Measurements from ENCODE around the gene CFAP77. TPM values are rescaled to one million over a fixed set of nuclear protein-coding genes. Genes with fewer than 3 reads are reported as not detected.

The CFAP77 gene
- total and polyA plus RNA-seq, 2 of the 8 experiments (the other 6 are each of a cell fraction or from before 2014, with no cell fraction given): 0.63 to 0.97 TPM

DNA sequence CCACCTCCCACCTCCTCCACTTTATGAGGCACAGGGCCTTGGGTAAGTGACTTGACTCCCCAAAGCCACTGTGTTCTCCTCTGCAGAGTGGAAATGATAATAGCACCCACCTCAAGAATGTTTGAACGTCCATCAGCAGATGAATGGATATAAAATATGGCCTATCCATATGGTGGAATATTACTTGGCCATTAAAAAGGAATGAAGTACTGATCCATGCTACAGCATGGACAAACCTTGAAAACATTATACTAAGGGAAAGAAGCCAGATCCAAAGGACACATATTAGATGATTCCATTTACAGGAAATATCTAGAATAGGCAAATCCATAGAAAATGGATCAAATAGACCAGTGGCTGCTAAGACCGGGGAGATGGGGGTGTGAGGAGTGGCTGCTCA, 50.2 kb downstream of the CFAP77 start:
- Histone ChIP-seq H3K23ac (ENCODE audit: insufficient read length) (no peak overlapping the region), H3K79me1 (ENCODE audit: low read depth, low read length) (no peaks in the 10 kb centered on the region), H3K27ac (ENCODE audit: low read depth, low read length) (no peak overlapping the region), H3K18ac (ENCODE audit: extremely low read depth, low read length) (no peak overlapping the region), H2AFZ (ENCODE audit: low read length) (no peak overlapping the region), H3K4me1 (replicated peaks in 1 of 4; ENCODE audit: control insufficient read depth in 3 of 4, insufficient read depth in 4 of 4, low read length in 3 of 4) (no peaks in the 10 kb centered on the region; a peak in 2 of 7 replicates), H3K23me2 (ENCODE audit: low read depth, low read length) (peaks cover 6% of the 10 kb centered on the region; the same call in 1 of the 2 replicates), H3K27me3 (replicated peaks in 1 of 4; ENCODE audit: control insufficient read depth in 3 of 4, extremely low read depth in 1 of 4, insufficient read depth in 3 of 4, low read length in 3 of 4) (no peaks in the 10 kb centered on the region), H3K9me3 (ENCODE audit: insufficient read depth in 2 of 2, low read depth in 1 of 2, low read length in 1 of 2) (no peaks in the 10 kb centered on the region), H3K4me2 (ENCODE audit: insufficient read depth in 1 of 2, low read depth in 2 of 2, low read length in 2 of 2) (no peak overlapping the region), H3K4ac (replicated peaks; ENCODE audit: insufficient read length, low read depth, low read length) (no peak overlapping the region), H2AK5ac (ENCODE audit: low read depth, low read length) (no peak overlapping the region), H2BK120ac (replicated peaks; ENCODE audit: low read depth, low read length) (no peak overlapping the region), H3K4me3 (ENCODE audit: extremely low read depth in 1 of 4, insufficient read depth in 2 of 4, low read depth in 3 of 4, low read length in 4 of 4) (no peak overlapping the region), H2BK15ac (ENCODE audit: low read length) (no peak overlapping the region), H3K9ac (replicated peaks in 1 of 4; ENCODE audit: extremely low read depth in 1 of 4, low read depth in 3 of 4, low read length in 3 of 4) (no peak overlapping the region), H2BK12ac (ENCODE audit: low read depth, low read length) (no peak overlapping the region), H4K8ac (ENCODE audit: extremely low read depth, insufficient read depth, low read length) (no peak overlapping the region), H4K91ac (replicated peaks; ENCODE audit: insufficient read length, low read length) (no peak overlapping the region), H3K56ac (replicated peaks; ENCODE audit: insufficient read length, low read depth, low read length) (no peak overlapping the region), H3K36me3 (ENCODE audit: control insufficient read depth in 2 of 4, insufficient read depth in 4 of 4, low read length in 3 of 4) (no peaks in the 10 kb centered on the region), H2BK5ac (ENCODE audit: low read depth, low read length) (no peak overlapping the region), H2BK20ac (ENCODE audit: low read length) (no peak overlapping the region), H4K5ac (ENCODE audit: insufficient read length, low read depth, low read length) (no peak overlapping the region), H3K79me2 (ENCODE audit: control insufficient read depth in 1 of 2, insufficient read depth in 2 of 2, low read length in 2 of 2) (no peaks in the 10 kb centered on the region), H4K20me1 (replicated peaks in 1 of 2; ENCODE audit: control insufficient read depth in 1 of 2, insufficient read depth in 2 of 2, low read length in 2 of 2) (peaks cover 0 to 4% of the 10 kb centered on the region in 2 experiments), H3K14ac (ENCODE audit: insufficient read length) (no peak overlapping the region)
- DNase-seq (ENCODE audit: low read depth in 1 of 2, low spot score in 2 of 2) (no peak), FAIRE-seq (no peak)
- CTCF ChIA-PET (ENCODE audit: partially characterized antibody): no interaction called here
- WGBS, 2 experiments (ENCODE audit: extremely low coverage in 1 of 2, insufficient coverage in 1 of 2, insufficient read length in 1 of 2, insufficient replicate concordance in 2 of 2, low coverage in 1 of 2, low lambda C conversion rate in 2 of 2, missing lambda C conversion rate in 1 of 2): 88% methylated on average over 2 of the region's 2 CpGs; no CpG with 5 or more reads in 1 of the 2 experiments
- POLR2A ChIA-PET (ENCODE audit: partially characterized antibody): no interaction called here
- no peak for TF ChIP-seq SIN3A (conservative IDR thresholded peaks at IDR 0.05 in 1 of 2, IDR thresholded peaks at IDR 0.05 in 1 of 2; ENCODE audit: low read depth in 1 of 2, low read length in 2 of 2)
- TF ChIP-seq RFX5 (IDR thresholded peaks at IDR 0.05; ENCODE audit: borderline replicate concordance, low read depth, low read length): no peak
- TF ChIP-seq HDAC6 (IDR thresholded peaks at IDR 0.05; ENCODE audit: low read depth, low read length): no peak
- TF ChIP-seq TCF12 (IDR thresholded peaks at IDR 0.05; ENCODE audit: low read depth, low read length): no peak
- no peak for TF ChIP-seq CBX8 (IDR thresholded peaks at IDR 0.05; ENCODE audit: borderline replicate concordance, low read depth, low read length)
- no peak for TF ChIP-seq GTF2F1 (IDR thresholded peaks at IDR 0.05; ENCODE audit: borderline replicate concordance, low read depth, low read length)
- TF ChIP-seq KDM4A (IDR thresholded peaks at IDR 0.05; ENCODE audit: low read depth, low read length, severe bottlenecking): no peak
- no peak for TF ChIP-seq TAF7 (optimal IDR thresholded peaks at IDR 0.05; ENCODE audit: borderline replicate concordance, low read depth, low read length)
- TF ChIP-seq, protein P1, sequence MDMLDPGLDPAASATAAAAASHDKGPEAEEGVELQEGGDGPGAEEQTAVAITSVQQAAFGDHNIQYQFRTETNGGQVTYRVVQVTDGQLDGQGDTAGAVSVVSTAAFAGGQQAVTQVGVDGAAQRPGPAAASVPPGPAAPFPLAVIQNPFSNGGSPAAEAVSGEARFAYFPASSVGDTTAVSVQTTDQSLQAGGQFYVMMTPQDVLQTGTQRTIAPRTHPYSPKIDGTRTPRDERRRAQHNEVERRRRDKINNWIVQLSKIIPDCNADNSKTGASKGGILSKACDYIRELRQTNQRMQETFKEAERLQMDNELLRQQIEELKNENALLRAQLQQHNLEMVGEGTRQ (IDR thresholded peaks at IDR 0.05; ENCODE audit: low read length): no peak
- TF ChIP-seq, protein P2, sequence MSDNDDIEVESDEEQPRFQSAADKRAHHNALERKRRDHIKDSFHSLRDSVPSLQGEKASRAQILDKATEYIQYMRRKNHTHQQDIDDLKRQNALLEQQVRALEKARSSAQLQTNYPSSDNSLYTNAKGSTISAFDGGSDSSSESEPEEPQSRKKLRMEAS (IDR thresholded peaks at IDR 0.05): no peak
- TF ChIP-seq KDM1A (IDR thresholded peaks at IDR 0.05; ENCODE audit: borderline replicate concordance, low read length): no peak
- TF ChIP-seq RNF2 (IDR thresholded peaks at IDR 0.05; ENCODE audit: borderline replicate concordance, low read depth, low read length, missing control alignments, poor library complexity, severe bottlenecking): no peak

Data from H1 (cell line).